AG04449 (cell line): ENCODE measurements around the gene IL1RAPL1.

Experiments
- CTCF ChIA-PET: fragments of 350-600 bp; formaldehyde crosslinking; extraction: SDS; loops from one replicate; lab custom pipeline; 2021; ENCODE audit warnings: antibody characterized with exemption; lab: Yijun Ruan, JAX
- POLR2A ChIA-PET: fragments of 400-600, 350-600 bp; formaldehyde crosslinking; extraction: SDS; loops from one replicate; lab custom pipeline; 2020; ENCODE audit warnings: antibody characterized with exemption, inconsistent platforms; lab: Yijun Ruan, JAX
- DNase-seq: peaks from one replicate; pipeline ENCODE4 v3.0.0-alpha.2; 2010; ENCODE audit warnings: low read depth, low spot score
- H3K4me3 ChIP-seq: 2 replicates; pipeline ENCODE4 v1.5.1; 2011; ENCODE audit warnings: low read depth, mild to moderate bottlenecking, control low read depth, low read length
- TF ChIP-seq, protein P1 (sequence below): IDR thresholded peaks from one replicate; pipeline ENCODE4 v1.5.1; 2011; ENCODE audit warnings: mild to moderate bottlenecking, moderate library complexity, low read length, control low read depth, inconsistent platforms; ENCODE audit not compliant: insufficient read depth; ENCODE audit errors: missing control alignments

IL1RAPL1 gene

DNA sequence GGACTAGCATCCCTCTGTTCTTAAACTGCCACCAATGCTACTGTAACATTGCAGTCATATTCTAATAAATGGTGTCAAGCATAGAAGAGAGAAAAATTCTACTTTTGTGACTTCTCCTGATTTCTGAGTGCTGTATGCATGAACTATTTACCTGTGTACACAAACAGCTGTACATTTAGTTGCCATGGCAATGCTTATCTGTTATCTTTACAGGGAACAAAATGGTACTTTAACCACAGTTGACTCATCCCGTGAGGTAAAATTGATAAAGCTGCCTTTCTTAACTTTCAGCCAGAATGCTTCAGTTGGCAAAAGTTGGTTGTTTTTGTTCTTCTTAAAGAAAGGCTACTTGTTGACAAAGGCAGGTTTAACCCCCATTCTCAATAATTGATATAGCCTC, 1040.6 kb downstream of the IL1RAPL1 start:
- TF ChIP-seq, protein P1, sequence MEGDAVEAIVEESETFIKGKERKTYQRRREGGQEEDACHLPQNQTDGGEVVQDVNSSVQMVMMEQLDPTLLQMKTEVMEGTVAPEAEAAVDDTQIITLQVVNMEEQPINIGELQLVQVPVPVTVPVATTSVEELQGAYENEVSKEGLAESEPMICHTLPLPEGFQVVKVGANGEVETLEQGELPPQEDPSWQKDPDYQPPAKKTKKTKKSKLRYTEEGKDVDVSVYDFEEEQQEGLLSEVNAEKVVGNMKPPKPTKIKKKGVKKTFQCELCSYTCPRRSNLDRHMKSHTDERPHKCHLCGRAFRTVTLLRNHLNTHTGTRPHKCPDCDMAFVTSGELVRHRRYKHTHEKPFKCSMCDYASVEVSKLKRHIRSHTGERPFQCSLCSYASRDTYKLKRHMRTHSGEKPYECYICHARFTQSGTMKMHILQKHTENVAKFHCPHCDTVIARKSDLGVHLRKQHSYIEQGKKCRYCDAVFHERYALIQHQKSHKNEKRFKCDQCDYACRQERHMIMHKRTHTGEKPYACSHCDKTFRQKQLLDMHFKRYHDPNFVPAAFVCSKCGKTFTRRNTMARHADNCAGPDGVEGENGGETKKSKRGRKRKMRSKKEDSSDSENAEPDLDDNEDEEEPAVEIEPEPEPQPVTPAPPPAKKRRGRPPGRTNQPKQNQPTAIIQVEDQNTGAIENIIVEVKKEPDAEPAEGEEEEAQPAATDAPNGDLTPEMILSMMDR = no peak
- H3K4me3 ChIP-seq = no peak overlapping the region
- CTCF ChIA-PET = interaction anchor here (1.0 kb wide), 1 partner anchor 10 kb away, joined by 3 read pairs; no protein-coding TSS in a partner anchor
- POLR2A ChIA-PET = no interaction called here
- DNase-seq = no peak

DNA sequence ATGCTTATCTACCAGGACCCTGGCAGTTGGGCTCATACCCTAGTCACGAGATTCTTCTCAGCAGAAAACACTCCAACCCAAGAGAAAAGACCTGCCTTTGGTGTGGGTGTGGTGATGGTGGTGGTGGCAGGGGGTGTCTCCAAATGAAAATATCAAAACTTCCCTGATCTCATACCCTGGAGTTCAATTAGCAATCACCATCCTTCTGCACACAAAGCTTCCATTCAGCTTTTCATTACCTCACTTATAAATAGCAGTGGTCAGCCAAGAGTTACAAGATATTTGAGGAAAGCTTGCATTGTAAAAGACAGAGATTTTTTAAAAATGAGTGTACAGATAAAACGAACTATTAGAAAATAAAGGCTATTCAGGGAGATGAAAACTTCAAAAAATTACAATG, 1047.3 kb downstream of the IL1RAPL1 start:
- TF ChIP-seq, protein P1 = no peak
- H3K4me3 ChIP-seq = no peak overlapping the region
- ChIA-PET CTCF (no interaction called here), POLR2A (no interaction called here)
- no peak for DNase-seq

DNA sequence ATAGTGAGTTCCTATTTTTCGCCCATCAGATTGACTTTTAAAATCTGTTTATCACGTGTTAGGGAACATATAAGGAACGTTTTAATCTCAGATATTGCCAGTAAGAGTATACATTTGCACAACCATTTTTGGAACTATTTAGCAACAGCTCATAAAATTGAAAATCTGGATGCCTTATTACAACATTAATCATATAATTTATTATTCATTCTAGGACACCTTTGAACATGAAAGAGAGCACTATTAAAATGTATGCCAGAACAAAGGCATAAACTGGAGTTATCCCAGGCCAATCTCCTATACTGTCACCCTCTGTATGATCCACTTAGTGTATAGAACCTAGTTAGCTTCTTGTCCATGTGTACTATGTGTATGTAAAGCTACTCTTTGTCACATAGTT, 1049.1 kb downstream of the IL1RAPL1 start:
- TF ChIP-seq, protein P1 = no peak
- DNase-seq = no peak
- no peak overlapping the region for H3K4me3 ChIP-seq
- ChIA-PET POLR2A (no interaction called here), CTCF (no interaction called here)

DNA sequence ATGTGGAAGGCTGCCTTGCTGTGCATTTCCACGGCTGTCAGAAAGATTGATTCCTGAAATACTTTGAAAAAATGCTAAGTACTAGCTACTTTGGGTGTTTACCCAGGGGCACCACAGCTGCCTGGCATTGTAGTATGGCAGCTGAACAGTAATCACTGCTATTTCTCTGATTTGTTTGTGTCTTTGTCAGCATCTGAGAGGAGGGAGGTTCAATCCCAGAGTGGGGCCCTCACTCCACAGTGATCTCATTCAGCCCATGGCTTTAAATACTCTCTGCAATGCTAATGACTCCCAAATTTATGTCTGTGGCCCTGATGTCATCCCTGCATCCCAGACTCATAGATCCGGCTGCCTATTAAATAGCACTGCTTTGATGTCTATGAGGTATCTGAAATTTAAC, 1052.9 kb downstream of the IL1RAPL1 start:
- H3K4me3 ChIP-seq = no peak overlapping the region
- TF ChIP-seq, protein P1 = no peak
- POLR2A ChIA-PET = no interaction called here
- no peak for DNase-seq
- CTCF ChIA-PET = no interaction called here

DNA sequence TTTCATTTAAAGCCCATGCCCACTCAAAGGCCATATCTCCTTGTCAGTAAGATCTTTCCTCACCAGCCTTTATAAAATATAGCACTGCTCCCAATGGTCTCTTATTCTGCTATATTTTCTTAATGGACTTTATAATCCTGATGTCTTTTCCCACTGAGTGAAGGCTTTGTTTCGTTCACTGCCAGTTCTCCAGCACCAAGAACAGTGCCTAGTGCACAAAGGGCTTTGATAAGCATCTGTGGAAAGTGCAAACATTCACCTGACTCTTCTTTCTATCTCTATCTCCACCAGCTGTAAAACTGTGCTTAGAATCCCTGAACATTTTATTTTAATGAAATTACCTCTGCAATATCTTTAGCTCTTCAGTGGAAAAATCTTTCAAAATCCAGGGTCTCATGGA, 1054.2 kb downstream of the IL1RAPL1 start:
- ChIA-PET POLR2A (no interaction called here), CTCF (no interaction called here)
- TF ChIP-seq, protein P1 = no peak
- H3K4me3 ChIP-seq = no peak overlapping the region
- DNase-seq = no peak

DNA sequence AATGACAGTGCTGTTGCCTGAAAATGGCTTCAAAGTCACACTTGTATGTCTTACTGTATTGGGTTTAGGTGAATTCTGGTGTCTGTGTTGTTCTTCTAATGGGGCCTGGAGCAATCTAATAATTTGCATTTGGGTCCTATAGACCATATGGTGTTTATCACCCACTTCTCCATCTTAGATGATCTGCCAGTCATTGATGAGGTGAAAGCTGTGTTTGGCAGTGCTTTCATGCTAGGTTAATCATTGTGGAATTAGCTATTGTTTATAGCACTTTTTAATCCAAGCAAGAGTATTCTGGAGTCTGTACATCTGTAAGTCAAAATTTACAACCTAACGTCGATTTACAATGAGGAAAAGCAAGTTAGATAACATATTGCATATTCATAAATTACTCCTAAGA, 1055.9 kb downstream of the IL1RAPL1 start:
- ChIA-PET POLR2A (no interaction called here), CTCF (no interaction called here)
- DNase-seq = no peak
- H3K4me3 ChIP-seq = no peak overlapping the region
- TF ChIP-seq, protein P1 = no peak
